Activated CD4-positive, CD25-positive, alpha-beta regulatory T cell treated with anti-CD3 and anti-CD28 coated beads, Interleukin-2, amount 50 U/mL, for 16 hours (primary cell): ENCODE measurements around the gene EFHD2.
"Not testable (repeated sequence)": the region's sequence is repeated elsewhere in the genome, so short reads cannot be mapped to it uniquely, and the experiment has no call there.

Source experiments
- DNase-seq: peaks from one replicate; pipeline ENCODE4 v3.0.0-alpha.2; 2020; ENCODE audit warnings: low read depth, low spot score

EFHD2 gene

DNA sequence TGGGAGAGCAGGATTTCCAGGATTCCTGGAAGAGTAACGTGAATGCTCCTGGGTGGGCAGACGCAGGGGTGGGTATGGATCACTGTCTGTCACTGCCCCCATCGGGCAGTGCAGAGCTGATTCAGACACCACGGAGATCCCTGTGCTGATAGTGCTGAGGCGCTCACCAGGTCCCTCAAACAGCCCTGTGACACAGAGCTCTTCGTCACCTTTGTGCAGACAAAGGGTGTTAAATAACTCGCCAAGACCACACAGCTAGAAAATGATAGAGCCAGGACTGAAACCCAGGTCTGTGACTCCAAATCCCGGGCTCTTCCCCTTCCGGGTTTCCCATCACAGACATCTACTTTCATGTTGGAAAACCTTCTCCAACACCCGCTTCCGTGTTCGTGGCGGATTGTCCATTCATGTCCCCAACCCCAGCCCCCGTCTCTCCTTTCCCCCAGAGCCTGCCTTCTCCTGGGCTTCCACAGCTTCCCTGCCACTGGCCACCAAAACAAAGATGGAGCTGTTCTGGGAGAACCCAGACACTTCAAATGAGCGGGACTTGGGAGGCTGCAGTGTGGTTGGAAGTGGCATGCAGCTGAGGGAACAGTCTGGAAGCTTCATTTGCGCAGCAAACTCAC is 2.6 kb downstream of the EFHD2 start:
- DNase-seq, result no peak

DNA sequence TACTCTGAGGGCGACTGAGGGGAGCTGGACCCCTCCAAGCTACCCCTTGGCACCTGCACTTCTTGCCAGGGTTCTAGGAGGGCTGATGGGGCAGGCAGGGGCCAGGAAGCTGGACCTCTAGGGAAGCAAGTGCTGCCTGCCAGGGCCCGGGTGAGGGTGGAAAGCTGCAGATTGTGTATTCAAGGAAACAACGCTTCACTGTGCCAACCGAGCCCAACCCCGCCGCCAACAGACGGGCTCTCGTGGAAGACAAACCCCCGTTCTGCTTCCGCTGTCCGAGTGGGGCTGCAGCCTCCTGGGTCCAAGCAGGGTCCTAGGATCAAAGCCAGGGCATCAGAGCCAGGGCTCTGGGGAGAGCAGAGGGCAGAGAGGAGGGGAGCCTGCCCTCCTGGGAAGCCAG is 3.2 kb downstream of the EFHD2 start:
- DNase-seq, result no peak

DNA sequence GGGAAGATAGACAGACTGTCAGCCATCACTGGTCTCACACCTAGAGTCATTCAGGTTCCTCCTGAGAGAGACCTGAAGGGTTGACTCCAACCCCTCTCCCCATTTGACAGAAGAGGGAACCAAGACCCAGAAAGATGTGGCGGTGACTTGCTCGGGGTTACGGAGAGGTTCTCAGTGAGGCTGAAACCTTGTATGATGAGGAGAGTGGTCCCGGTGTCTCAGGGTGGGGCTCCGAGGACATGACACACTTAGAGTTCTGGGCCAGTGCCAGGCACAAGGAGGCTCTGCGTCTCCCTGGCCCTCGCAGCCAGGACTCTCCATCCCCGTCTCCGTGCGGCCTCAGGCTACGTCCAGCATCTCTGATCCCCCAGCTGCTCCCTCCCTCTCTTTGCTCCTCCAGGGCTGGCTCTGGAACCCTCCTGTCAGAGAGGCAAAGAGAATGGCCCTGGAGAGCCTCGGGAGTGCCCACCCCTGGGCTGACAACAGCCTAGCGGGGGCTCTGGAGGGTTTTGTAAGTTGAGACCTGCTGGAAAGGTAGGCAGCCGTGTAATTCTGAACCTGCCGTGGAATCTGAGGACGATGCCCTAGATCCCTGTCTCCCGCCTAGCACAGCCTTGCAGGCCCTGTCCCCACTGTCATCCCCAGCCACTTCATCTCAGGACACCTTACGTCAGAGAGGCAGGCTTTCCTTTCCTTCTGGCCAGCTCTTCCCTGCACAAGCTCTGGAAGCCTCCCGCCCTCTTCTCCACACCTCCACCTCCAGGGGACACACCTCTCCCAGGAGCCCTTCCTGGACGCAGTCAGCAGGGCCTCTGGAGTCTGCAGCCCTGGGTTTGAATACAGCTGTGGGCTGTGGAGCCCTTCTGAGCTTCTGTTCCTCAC is 4.1 kb downstream of the EFHD2 start:
- no peak for DNase-seq

GRCh38 chr1:15414445-15414983 is 4.8 kb downstream of the EFHD2 start:
- no peak for DNase-seq

DNA sequence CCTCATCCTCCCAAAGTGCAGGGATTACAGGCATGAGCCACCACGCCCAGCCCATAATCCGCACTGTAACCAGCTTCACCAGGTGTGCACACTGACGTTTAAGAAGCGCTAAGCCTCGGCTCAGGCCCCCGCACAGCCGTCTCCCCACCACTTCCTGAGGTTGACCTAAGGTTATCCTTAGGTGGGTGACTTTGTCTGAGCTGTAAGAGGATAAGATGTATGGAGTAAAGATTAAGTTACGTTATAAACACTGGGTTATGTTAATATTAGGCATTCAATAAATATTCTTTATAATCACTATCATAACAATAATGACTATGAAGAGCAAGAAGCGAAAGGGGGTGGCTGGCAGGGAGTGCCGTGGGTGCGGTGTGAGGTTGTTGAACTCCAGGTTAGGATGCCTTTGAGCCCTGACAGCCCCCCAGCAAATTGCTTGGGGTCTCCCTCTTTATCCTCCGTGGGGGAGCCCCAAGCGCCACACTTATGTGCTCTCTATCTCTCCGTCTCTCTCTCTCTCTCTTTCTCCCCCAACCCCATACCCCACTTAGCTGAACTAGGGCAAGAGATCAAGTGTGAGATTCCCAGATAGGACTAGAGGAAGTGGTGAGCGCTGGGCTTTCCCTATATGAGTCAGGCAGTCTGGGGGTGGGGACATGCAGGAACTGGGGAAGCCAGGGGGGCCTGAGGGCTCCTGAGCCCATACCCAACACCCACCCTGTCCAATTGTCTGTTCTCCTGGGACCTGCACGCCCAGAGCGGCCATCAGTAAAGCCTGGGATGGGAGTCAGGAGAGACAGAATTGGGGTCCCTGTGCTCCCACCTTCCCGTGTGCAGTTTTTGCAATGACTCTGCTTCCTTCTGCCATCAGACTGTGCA is 7.6 kb downstream of the EFHD2 start:
- no peak for DNase-seq

GRCh38 chr1:15418806-15419515 is 9.3 kb downstream of the EFHD2 start:
- DNase-seq, result no peak

DNA sequence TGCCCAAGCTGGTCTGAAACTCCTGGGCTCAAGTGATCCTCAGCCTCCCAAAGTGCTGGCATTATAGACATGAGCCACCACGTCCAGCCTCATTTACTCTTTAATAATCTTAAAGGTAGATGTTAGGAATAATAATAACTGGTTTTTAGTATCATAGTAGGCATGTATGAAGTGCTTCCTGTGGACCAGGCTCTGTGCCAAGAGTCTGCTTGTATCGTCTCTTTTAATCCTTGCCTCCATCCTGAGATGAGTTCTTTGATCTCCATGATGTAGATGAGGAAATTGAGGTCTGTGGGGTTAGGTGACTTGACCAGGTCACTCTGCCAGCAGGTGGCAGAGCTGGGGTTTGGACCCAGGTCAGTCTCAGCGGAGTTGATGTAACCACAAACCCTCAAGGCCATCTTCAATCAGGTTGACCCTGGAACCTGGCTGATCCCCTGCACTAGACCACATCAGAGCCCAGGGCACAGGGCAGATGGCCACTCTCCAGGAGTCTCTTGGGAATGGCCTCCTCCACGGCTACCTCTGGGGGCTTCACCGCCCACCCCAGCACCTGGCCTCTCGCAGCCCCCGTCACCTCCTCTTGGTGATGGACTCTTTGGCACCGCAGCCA is 11.3 kb downstream of the EFHD2 start:
- no peak for DNase-seq

DNA sequence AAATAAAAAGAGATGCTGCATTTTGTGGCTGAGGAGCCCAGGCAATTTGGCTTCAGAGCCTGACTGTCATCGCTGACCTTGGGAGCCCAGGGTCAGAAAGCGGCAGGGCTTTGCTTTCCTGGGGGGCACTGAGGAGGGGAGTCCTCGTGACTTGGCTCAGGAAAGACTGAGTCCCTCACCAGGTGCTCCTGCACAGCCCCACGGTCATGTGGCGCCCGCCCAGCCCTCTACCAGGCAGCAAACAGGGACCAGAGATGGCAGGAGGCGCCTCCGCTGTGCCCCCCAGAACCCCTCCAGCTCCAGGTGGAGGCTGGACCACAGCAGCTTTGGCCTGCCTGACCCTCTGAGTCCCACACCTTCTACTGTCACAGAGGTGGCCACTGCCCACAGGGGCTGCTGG is 13.2 kb downstream of the EFHD2 start:
- DNase-seq, result no peak

- no peak for DNase-seq
Observed at GRCh38 chr1:15423355-15424077, 13.8 kb downstream of the EFHD2 start.

GRCh38 chr1:15424146-15424667 is 14.5 kb downstream of the EFHD2 start:
- DNase-seq, result no peak

DNA sequence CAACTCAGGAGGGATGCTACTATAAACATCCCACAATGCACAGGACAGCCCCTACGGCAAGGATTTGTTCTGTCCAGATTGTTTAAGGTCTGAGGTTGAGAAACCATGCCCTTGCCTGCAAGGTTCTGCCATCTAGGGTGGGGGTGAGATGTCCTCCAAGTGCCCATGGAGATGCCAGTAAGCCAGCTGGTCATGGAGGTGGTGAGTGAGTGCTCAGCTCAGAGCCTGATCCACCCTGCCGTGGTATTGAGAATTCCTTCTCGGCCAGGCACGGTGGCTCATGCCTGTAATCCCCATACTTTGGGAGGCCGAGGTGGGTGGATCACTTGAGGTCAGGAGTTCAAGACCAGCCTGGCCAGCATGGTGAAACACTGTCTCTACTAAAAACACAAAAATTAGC is 15.3 kb downstream of the EFHD2 start:
- DNase-seq, result no peak

- DNase-seq, result no peak
Observed at GRCh38 chr1:15425521-15425920, 15.8 kb downstream of the EFHD2 start.

DNA sequence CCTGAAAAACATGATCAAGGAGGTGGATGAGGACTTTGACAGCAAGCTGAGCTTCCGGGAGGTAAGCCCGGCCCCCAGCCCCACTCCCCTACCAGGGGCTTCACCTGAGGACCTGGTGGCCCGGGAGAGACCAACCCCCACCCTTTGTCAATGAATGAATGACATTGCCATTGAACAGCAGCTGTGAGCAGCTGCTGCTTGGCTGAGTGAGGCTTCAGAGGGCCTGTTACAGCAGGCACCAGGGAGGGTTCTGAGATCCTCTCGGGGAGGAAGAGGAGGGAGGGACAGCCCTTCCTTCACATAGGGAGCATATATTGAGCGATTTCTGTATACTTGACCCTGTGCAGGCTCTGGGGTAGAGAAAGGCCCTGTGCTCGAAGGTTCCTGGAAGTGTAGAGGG is 16.3 kb downstream of the EFHD2 start:
- DNase-seq, result no peak

GRCh38 chr1:15426492-15427279 is 17.0 kb downstream of the EFHD2 start:
- no peak for DNase-seq

- no peak for DNase-seq
Observed at GRCh38 chr1:15427280-15427666, 17.6 kb downstream of the EFHD2 start.

DNA sequence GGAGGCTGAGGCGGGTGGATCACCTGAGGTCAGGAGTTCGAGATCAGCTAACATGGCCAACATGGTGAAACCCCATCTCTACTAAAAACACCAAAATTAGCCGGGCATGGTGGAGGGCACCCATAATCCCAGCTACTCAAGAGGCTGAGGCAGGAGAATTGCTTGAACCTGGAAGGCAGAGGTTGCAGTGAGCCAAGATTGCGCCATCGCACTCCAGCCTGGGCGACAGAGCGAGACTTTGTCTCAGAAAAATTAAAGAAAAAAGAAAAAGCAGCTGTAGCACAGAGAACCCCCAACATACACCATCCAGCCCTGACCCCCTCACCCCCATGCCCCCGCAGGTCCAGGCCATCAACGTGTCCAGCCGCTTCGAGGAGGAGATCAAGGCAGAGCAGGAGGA is 18.6 kb downstream of the EFHD2 start:
- not testable (repeated sequence) for DNase-seq

GRCh38 chr1:15428815-15429435 is 19.2 kb downstream of the EFHD2 start:
- DNase-seq, result no peak

- no peak for DNase-seq
Observed at GRCh38 chr1:15429701-15430149, 20.0 kb downstream of the EFHD2 start.
